RKO (cell line): Measurements from ENCODE around the gene CLEC10A.
"Not testable (repeated sequence)": the region's sequence is repeated elsewhere in the genome, so short reads cannot be mapped to it uniquely, and the experiment has no call there.

Experiments
- DNase-seq: peaks from one replicate; pipeline ENCODE4 v3.0.0-alpha.2; 2016; ENCODE audit warnings: low spot score

CLEC10A gene, protein sequence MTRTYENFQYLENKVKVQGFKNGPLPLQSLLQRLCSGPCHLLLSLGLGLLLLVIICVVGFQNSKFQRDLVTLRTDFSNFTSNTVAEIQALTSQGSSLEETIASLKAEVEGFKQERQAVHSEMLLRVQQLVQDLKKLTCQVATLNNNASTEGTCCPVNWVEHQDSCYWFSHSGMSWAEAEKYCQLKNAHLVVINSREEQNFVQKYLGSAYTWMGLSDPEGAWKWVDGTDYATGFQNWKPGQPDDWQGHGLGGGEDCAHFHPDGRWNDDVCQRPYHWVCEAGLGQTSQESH

DNA sequence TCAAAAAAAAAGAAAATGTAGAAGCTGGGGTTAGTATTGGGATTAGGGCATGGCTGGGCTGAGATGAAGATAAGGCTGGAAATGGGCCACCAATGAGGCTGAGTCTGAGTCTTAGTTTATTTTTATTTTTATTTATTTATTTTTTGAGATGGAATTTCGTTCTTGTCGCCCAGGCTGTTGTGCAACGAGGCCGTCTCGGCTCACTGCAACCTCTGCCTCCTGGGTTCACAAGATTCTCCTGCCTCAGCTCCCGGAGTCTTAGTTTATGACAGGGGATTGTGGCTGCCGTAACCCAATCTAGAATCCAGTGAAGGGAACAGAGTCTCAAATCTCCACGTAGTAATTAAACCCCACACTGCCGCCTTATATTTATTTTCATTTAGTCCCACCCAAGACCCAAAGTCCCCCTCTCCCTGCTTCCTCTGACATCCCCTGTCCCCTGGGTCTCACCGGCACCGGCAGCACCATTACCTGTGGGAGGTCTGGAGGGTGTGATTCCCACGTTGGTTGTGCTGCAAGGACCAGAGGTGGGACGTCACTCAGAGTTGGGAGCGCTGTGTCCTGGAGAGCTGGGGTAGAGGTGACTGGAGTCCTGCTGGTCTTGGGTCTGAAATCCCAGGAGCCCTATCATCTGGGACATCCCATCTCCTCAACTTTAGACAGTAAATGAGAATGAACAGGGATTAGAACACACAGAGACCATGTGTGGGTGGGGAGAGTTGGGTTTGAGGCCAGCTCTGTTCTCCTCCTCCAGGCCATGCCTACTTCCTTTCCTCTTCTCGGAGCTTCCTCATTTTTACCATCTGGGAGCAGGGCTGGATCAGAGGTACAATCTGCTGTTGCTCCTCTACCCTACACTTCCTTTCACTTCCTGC is at the start of gene CLEC10A:
Gene CLEC10A (minus strand): TSS at position 671 of the 875 bp plus-strand sequence. CDS start 1,439 bp downstream, outside the sequence.
- no peak for DNase-seq

DNA sequence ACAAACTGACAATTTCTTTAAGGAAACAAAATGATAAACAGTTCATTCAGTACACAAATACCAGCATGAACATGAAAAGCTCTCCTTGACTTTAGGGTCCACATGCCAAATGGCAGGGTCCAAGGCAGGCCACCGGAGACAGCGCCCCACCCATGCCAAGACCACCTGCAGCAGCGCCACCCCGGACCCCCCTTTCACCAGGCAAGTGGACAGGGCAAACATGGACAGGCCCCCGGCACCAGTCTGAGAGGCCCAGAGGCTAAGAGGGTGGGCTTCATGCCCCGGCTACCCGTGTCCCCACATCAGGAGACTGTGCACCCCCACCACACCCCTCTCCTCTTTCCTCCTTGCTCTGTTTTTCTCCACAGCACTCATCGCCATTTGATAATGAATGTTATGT is 49.3 kb upstream of the CLEC10A start:
- DNase-seq = no peak

DNA sequence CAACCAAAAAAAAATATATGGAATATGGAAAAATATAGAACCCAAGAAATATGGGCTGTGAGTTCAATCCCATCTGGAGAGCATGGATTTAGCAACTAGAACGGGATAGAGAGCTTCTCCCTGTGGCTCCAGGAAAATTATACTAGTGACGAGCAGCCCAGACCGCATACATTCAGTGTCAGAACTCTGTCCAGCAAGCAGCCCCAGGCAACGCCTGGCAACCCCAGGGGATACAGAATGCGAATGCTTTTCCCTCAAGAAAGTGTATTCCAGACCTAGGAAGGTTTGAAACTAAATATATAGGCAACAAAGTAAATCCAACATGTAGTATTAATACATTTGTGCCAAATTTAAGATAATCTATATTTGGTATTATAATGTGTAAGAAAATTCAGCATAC is 48.1 kb upstream of the CLEC10A start:
- no peak for DNase-seq

DNA sequence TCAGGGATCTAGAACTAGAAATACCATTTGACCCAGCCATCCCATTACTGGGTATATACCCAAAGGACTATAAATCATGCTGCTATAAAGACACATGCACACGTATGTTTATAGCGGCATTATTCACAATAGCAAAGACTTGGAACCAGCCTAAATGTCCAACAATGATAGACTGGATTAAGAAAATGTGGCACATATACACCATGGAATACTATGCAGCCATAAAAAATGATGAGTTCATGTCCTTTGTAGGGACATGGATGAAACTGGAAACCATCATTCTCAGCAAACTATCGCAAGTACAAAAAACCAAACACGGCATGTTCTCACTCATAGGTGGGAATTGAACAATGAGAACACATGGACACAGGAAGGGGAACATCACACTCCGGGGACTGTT is 47.5 kb upstream of the CLEC10A start:
- DNase-seq = not testable (repeated sequence)

DNA sequence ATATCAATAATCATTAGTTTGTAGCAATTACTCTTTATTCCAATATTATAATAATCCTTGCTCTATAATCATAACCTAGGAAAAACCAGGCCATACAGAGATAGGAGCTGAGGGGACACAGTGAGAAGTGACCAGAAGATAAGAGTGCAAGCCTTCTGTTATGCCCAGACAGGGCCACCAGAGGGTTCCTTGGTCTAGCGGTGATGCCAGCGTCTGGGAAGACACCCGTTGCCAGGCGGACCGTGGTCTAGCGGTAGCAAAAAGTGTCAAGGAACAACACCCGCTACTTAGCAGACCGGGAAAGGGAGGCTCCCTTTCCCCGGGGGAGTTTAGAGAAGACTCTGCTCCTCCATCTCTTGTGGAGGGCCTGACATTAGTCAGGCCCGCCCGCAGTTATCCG is 46.3 kb upstream of the CLEC10A start:
- DNase-seq = not testable (repeated sequence)

DNA sequence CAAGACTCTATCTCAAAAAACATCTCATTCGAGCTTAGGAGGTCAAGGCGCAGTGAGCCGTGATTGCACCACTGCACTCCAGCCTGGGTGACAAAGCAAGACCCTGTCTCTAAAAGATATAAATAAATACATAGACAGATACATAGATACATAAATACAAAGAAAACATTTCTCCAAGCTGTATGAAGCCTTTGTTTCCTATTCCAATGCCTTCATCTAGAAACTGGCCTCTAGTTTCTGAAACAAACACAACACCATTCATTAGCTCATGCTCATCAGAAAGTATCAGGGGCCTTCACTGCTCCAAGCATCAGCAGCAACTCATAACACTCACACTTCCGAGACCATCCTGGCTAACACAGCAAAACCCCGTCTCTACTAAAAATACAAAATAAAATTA is 44.9 kb upstream of the CLEC10A start:
- DNase-seq = no peak

DNA sequence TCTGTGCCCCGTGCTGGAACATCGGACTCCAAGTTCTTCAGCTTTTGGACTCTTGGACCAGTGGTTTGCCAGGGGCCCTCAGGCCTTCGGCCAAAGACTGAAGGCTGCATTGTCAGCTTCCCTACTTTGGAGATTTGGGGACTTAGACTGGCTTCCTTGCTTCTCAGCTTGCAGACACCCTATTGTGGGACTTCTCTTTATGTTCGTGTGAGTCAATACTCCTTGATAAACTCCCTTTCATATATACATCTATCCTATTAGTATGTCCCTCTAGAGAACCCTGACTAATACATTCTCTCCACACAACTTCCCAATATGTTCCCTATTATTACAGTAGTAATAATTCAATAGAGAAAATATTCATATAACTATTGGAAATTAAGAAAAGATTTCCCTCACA is 43.8 kb upstream of the CLEC10A start:
- no peak for DNase-seq

DNA sequence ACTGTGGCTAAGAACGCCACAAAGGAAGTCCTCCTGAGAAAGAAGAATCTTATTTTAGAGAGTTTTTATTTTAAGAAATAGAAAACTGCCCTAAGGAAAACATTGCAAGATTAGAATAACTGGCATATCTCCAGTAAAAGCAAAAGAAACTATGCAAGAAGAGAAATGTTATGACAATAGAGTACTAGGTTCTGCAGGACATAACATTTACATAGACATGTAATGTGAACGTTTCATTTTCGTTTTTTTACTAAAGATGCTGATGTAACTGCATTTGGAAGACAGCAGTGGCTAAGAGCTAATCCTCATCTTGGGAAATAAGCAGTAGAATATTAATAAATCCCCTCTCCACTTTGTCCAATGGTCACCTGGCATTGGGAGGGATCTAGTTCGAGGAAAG is 42.3 kb upstream of the CLEC10A start:
- no peak for DNase-seq

DNA sequence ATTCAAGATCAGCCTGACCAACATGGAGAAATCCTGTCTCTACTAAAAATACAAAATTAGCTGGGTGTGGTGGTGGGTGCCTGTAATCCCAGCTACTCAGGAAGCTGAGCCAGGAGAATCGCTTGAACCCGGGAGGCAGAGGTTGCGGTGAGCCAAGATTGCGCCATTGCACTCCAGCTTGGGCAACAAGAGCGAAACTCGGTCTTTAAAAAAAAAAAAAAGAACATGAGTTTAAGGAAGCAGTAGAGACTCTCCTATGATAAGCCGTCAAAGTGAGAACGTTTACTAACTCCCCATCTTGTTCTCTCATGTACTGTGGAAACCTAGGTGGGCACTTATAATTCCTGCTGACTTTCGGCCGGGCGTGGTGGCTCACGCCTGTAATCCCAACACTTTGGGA is 40.6 kb upstream of the CLEC10A start:
- not testable (repeated sequence) for DNase-seq

DNA sequence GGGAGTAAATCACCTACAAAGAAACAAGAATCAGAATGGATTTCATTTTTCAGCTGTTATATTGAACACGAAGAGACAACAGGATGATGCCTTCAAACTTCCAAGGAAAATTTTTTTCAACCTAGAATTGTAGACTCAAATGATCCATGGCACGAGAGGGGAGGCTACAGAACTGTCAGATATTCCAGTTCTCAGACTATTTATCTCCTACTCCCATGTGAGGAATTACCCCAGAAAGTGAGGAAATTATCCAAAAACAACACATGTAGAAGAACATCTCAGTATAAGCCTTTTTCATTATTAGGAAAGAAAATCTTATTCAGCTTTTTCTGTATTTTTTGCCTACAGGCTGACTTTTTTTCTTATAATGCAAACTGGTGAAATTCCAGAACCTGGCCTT is 40.1 kb upstream of the CLEC10A start:
- DNase-seq = no peak

DNA sequence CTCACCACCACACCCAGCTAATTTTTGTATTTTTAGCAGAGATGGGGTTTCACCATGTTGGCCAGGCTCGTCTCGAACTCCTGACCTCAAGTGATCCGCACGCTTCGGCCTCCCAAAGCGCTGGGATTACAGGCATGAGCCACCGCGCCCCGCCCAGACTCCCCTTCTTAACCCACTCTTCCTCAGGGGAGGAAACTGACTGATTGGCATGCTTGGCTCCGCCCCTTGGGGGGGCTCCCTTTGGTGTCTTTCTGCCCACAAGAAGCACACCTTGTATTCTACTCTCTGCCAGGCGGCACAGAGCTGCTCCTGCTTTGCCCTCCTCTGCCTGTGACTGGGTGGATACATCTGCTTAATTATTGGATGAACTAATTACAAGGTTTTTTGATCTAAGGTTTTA is 39.3 kb upstream of the CLEC10A start:
- DNase-seq = no peak

DNA sequence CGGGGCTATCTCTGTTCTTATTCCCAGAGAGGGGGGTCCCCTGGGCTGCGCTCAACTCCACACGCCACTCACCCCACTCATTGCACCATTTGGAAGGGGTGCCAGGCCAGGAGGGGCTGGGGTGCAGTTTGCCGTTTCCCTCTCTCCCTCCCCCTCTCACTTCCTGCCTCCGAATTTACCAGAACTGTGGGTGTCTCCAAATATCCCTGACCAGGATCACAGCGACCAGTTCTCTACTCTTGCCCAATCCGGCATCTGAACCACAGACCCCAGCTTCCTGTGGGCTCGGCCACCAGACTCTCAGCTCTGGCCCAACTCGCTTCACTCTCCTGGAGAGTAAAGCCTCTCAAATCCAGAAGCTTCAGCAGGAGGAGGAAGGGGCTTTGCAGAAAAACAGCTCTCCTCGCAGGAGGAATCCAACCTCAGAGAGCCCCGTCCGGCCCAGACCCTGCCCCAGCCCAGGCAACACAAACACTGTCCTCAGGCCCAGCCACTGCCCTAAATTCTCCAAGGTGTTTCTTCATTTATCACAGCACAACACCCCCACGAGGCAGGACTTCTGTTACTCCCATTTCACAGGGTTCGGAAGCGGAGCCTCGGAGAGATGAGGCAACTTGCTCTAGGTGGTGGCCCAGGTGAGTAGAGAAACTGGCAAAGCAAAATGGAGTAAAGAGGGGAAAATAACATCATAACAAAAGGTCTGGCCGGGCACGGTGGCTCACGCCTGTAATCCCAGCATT is 35.0 kb upstream of the CLEC10A start:
- no peak for DNase-seq

DNA sequence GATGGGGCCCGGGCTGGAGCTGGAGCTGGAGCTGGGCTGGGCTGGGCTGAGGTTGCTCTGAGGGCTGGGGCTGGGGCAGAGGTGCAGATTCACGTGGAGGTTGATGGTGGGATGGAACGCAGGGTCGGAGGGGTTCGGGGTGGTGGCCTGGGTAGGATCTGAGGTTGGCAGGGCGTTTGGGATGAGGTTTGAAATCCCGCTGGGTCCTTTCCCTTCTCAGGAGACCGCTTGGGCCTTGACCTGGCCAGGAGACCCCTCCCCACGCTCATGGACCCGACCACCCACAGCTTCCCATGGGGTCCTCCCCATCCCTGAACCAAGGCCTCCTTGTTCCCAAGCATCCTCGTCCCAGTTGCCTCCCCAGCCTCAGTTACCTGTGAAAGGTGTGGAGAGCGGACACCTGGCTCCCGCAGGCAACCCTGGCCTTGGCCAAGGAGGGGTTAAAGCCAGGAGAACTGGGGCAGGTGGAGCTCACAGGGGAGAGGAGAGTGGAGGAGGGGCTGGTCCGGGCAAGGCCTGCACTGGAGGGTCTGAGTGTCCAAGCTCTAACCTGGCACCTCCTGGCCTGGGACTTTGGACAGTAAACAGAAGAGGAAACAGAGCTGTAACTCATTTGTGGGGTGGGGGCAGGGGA is 34.3 kb upstream of the CLEC10A start, which contains the start of gene ASGR2:
Gene ASGR2 (minus strand): TSS at position 582 of the 634 bp plus-strand sequence. CDS start 582 bp downstream, outside the sequence.
- no peak for DNase-seq

DNA sequence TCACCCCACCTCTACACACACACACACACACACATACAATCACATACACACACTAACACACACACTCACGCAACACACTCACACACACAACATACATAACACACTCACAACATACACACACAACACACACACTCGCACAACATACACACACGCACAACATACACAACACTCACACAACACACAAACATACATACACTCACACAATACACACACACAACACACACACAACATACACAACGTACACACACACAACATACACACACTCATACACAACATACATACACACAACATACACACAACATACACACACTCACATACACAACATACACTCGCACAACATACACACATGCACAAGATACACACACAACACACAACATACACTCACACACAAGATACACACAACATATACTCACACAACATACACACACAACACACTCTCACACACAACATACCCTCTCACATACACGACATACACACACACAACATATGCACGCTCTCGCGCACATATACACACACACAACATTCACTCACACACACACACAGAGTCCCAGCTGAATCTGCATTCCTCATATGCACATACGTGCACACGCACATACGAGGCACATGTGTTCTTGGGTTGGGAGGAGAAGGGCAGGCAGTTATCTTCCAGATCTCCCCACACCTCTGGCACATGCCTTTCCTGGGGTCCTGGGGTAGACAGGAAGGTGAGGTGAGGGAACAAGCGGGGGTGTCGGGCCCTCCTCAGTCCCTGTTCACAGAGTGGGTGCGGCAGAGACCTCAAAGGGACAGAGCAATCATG is 33.4 kb upstream of the CLEC10A start:
- DNase-seq = no peak

DNA sequence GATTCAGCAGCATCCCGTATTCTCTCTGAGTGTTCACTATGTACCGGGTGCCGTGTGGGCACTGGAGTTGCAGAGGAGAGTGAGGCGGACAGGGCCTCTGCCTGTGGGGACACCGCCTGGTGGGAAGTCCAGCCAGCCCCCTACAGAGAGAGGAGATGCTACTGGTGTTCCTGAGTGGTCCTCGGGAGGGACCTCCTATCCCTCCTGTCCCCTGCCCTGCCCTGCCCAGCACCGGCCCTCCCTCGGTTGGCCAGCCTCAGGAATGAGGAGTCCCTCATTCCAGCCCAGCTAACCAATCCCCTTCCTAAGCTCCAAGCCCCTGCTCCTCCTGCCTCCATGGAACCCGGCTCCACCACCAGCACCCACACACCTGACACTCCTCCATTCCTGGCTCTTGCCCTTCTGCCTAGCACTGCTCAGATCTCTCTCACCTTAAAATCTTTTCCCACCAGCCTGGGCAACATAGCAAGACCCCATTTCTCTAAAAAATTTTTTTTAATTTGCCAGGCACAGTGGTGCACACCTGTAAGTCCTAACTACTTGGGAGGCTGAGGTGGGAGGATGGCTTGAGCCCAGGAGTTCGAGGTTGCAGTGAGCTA is 32.6 kb upstream of the CLEC10A start:
- no peak for DNase-seq

DNA sequence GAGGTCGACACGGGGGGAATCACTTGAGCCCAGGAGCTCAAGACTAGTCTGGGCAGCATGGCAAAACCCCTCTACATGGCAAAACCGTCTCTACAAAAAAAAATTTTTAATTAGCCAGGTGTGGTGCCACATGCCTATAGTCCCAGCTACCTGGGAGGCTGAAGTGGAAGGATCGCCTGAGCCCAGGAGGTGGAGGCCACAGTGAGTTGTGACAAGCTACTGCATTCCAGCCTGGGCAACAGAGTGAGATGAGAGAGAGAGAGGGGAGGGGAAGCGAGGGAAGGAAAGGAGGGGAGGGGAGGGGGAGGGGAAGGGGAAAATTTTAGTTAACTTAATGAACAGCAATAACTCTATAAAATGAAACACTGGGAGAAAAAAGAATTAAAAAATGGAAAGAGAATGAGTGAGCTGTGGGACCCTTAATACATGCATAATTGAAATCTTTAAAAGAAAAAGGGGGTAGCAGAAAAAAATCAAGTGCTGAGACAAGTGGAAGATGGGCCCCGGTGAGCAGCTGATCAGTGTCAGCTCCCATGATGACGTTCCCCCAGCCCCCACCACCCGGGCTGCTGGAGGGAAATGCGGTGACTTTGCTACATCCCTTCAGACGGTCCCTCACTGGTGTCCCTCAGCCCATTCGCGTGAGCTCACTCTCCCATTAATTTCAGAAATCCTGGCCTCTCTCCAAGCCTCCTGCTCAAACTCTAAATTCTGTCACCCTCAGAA is 31.9 kb upstream of the CLEC10A start:
- no peak for DNase-seq

DNA sequence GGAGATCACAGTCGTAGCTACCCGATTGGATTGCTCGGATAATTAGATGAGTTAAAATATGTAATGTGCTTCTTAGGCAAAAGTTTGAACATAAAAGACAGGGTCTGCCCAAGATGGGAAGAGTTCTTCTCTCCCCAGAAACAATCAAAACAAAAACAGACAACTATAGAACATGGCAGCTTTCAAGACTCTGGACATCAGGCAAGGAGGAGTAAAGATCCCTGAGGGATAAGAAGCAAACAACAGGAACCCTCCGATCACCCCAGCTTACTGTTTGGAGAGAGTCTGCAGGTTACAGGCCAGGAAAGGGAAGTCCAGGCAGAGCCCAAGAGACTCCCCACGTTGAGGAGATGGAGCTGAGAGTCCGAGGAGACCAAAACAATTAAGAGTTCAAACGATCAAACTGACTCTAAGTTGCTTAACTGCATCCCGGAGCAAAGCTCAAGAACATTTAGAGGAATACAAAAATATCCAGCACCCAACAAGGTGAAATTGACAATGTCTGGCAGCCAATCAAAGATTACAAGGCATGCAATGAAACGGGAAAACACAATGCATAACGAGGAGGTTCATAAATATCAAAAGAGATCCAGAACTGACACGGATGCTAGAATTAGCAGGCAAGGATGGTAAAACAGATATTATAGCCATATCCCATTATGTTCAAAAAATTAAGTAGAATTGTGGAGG is 30.7 kb upstream of the CLEC10A start:
- DNase-seq = no peak

DNA sequence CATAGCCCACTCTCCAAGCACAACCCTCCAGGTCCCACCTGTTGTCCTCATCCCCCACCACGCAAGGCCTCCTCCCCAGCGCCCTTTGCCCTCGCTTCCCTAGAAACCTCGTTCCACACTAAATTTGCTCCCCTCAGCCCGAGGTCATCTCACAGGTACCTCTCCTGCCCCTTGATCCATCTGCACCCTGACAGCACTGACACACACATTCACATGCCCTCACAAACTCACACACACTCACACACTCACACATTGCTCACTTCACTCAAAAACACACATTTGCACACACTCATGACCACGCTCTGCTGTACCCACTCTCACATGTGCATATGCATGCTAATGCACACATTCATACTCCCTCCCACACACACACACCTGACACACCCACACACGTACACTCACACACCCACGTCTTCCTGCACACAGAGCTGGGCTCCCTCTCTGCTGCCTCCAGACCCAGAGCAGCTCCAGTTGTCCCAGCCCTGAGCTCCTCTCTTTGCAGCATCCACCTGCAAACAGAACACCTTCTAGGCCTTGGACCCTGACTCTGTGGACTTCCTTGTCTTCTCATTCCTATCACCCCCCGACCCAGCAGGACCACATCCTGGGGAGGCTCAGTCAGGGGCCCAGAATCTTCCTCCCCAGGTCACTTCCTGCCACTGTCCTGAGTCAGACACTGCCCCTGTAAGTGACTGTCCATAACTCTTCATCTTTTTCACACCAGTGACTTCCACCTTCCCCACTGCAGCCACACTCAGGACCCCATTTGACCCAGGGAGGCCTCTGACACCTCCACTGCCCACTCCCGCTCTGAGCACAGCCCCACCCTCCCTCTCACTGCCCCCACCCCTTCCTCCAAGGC is 29.6 kb upstream of the CLEC10A start:
- DNase-seq = no peak

DNA sequence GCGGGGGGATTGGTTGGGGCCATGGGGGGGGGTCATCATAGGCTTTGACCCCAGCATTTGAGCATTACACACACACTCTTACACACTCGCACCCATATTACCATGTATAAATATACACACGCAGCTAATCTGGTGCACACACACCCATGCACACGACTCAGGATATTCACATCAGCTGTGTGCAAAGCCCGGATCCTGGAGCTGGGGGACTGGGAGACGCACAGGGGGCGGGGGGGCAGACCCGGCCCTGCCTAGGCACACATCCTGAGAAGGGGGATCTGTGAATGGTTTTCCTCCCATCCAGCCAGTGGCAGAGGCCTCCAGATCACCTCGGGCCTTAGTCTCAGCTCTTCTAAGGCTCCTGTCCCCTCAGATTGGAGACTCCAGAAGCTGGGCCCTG is 28.9 kb upstream of the CLEC10A start:
- no peak for DNase-seq
